Mesenchymal stem cell (in vitro differentiated cells and primary cell): ENCODE results near the gene CEP128.

ENCODE experiments used
- DNase-seq: peaks from one replicate; pipeline ENCODE4 v3.0.0-alpha.2; 2013
- H2AFZ ChIP-seq: one replicate; pipeline ENCODE4 v1.6.1; 2013; ENCODE audit warnings: low read depth, mild to moderate bottlenecking, control low read depth, inconsistent platforms, low read length, moderate library complexity
- H2AK5ac ChIP-seq: 2 replicates; pipeline ENCODE4 v1.6.1; 2013; ENCODE audit warnings: low read length, moderate library complexity, mild to moderate bottlenecking, inconsistent platforms; ENCODE audit not compliant: severe bottlenecking
- H2BK120ac ChIP-seq: one replicate; pipeline ENCODE4 v1.6.1; 2013; ENCODE audit warnings: low read depth, mild to moderate bottlenecking, inconsistent platforms, low read length, moderate library complexity
- H2BK12ac ChIP-seq, 2 experiments: one replicate each; pipeline ENCODE4 v1.6.1; 2013; ENCODE audit warnings: inconsistent platforms in 2 of 2, low read length in 2 of 2, mild to moderate bottlenecking in 2 of 2, moderate library complexity in 2 of 2, control low read depth in 1 of 2
- H2BK15ac ChIP-seq: one replicate; pipeline ENCODE4 v1.6.1; 2013; ENCODE audit warnings: mild to moderate bottlenecking, low read depth, inconsistent platforms; ENCODE audit not compliant: poor library complexity, severe bottlenecking
- H2BK5ac ChIP-seq: 2 replicates; pipeline ENCODE4 v1.6.1; 2013; ENCODE audit warnings: low read depth, mild to moderate bottlenecking, low read length, control low read depth, inconsistent platforms; ENCODE audit not compliant: poor library complexity, severe bottlenecking
- H3K14ac ChIP-seq, 2 experiments: one replicate each; pipeline ENCODE4 v1.6.1; 2013; ENCODE audit warnings: inconsistent platforms in 2 of 2, low read length in 2 of 2, control low read depth in 1 of 2, mild to moderate bottlenecking in 1 of 2, moderate library complexity in 1 of 2
- H3K18ac ChIP-seq, 2 experiments: one replicate each; pipeline ENCODE4 v1.6.1; 2013; ENCODE audit warnings: inconsistent platforms in 2 of 2, low read length in 2 of 2, control low read depth in 1 of 2, low read depth in 1 of 2, mild to moderate bottlenecking in 1 of 2
- H3K23ac ChIP-seq, 2 experiments: one replicate each; pipeline ENCODE4 v1.6.1; 2013; ENCODE audit warnings: inconsistent platforms in 2 of 2, low read length in 2 of 2, mild to moderate bottlenecking in 2 of 2, moderate library complexity in 2 of 2, control low read depth in 1 of 2
- H3K27ac ChIP-seq: 2 replicates; pipeline ENCODE4 v1.5.1; 2013; ENCODE audit warnings: mild to moderate bottlenecking, moderate library complexity, low read length, control low read depth, inconsistent platforms; ENCODE audit not compliant: poor library complexity, severe bottlenecking
- H3K27me3 ChIP-seq, 2 experiments: 2 replicates each; pipeline versions ENCODE4 v1.6.1 to v1.7.0; 2013; ENCODE audit warnings: low read length in 2 of 2, mild to moderate bottlenecking in 2 of 2, moderate library complexity in 2 of 2, control low read depth in 1 of 2, inconsistent platforms in 1 of 2; ENCODE audit not compliant: control insufficient read depth in 1 of 2, insufficient read depth in 1 of 2
- H3K36me3 ChIP-seq, 2 experiments: 2 replicates each; pipeline versions ENCODE4 v1.6.1 to v1.7.0; 2013; ENCODE audit warnings: low read length in 2 of 2, control low read depth in 1 of 2, inconsistent platforms in 1 of 2, low read depth in 1 of 2, mild to moderate bottlenecking in 1 of 2; ENCODE audit not compliant: insufficient read depth in 2 of 2, control insufficient read depth in 1 of 2
- H3K4ac ChIP-seq, 2 experiments: one replicate each; pipeline ENCODE4 v1.6.1; 2013; ENCODE audit warnings: inconsistent platforms in 2 of 2, low read length in 2 of 2, mild to moderate bottlenecking in 2 of 2, moderate library complexity in 2 of 2, control low read depth in 1 of 2, low read depth in 1 of 2
- H3K4me1 ChIP-seq: 2 replicates; pipeline ENCODE4 v1.6.1; 2013; ENCODE audit warnings: low read depth, low read length, control low read depth; ENCODE audit not compliant: control insufficient read depth, insufficient read depth
- H3K4me2 ChIP-seq: 2 replicates; pipeline ENCODE4 v1.6.1; 2013; ENCODE audit warnings: low read length, mild to moderate bottlenecking, inconsistent platforms; ENCODE audit not compliant: poor library complexity, severe bottlenecking
- H3K4me3 ChIP-seq, 2 experiments: 2 replicates each; pipeline versions ENCODE4 v1.5.1 to v1.7.0; 2013; ENCODE audit warnings: low read length in 2 of 2, mild to moderate bottlenecking in 2 of 2, control low read depth in 1 of 2, low read depth in 1 of 2; ENCODE audit not compliant: insufficient read depth in 1 of 2
- H3K79me1 ChIP-seq: replicated peaks from 2 replicates; pipeline ENCODE4 v1.6.1; 2013; ENCODE audit warnings: mild to moderate bottlenecking, control low read depth, low read length, inconsistent platforms; ENCODE audit not compliant: poor library complexity, severe bottlenecking
- H3K9ac ChIP-seq: 2 replicates; pipeline ENCODE4 v1.7.0; 2013; ENCODE audit warnings: mild to moderate bottlenecking, low read length, moderate library complexity
- H3K9me3 ChIP-seq: 2 replicates; pipeline ENCODE4 v1.7.0; 2013; ENCODE audit warnings: mild to moderate bottlenecking, low read length; ENCODE audit not compliant: control insufficient read depth
- H4K8ac ChIP-seq: one replicate; pipeline ENCODE4 v1.6.1; 2013; ENCODE audit warnings: inconsistent platforms, mild to moderate bottlenecking, low read length, moderate library complexity
- H4K91ac ChIP-seq: one replicate; pipeline ENCODE4 v1.6.1; 2013; ENCODE audit warnings: mild to moderate bottlenecking, low read length, inconsistent platforms
- WGBS: methylation state at CpG from one replicate; pipeline ENCODE4 v1.1.7; 2013; ENCODE audit warnings: mixed read lengths; 5-methylcytosine and 5-hydroxymethylcytosine counted together

CEP128 gene

DNA sequence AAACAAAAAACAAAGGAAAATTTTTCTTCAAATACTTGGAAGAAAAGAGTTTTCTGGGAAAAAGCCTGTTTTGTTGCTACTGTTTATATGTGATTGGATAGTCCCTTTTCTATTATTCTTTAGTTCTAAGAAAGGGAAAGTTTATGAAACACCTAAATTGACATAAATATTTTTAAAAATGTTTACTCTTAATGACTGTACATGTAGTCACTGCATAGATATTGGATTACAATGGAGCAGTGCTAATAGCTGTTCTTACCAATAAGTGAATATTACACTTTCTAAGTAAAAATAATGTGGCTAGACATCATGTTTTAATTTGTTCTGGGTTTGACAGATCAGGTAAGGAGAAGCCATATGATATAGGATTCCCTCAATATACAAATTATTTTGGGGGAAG lies 377.5 kb downstream of the CEP128 start:
- H2BK12ac ChIP-seq = no peak overlapping the region
- H3K4ac ChIP-seq = no peak overlapping the region
- no peak overlapping the region for H2BK5ac ChIP-seq
- H3K23ac ChIP-seq = no peak overlapping the region
- no peaks in the 10 kb centered on the region for H3K4me1 ChIP-seq
- no peak overlapping the region for H2BK15ac ChIP-seq
- H3K36me3 ChIP-seq = no peaks in the 10 kb centered on the region
- H4K8ac ChIP-seq = no peak overlapping the region
- no peak overlapping the region for H3K9ac ChIP-seq
- H3K9me3 ChIP-seq = no peaks in the 10 kb centered on the region
- no peak overlapping the region for H3K4me3 ChIP-seq
- H3K18ac ChIP-seq = no peak overlapping the region
- H3K14ac ChIP-seq = no peak overlapping the region
- no peak for DNase-seq
- H3K27ac ChIP-seq = no peak overlapping the region
- no peak overlapping the region for H3K4me2 ChIP-seq
- H4K91ac ChIP-seq = no peak overlapping the region
- no peak overlapping the region for H2AK5ac ChIP-seq
- no peak overlapping the region for H2AFZ ChIP-seq
- no peaks in the 10 kb centered on the region for H3K79me1 ChIP-seq
- no peaks in the 10 kb centered on the region for H3K27me3 ChIP-seq
- H2BK120ac ChIP-seq = no peak overlapping the region

DNA sequence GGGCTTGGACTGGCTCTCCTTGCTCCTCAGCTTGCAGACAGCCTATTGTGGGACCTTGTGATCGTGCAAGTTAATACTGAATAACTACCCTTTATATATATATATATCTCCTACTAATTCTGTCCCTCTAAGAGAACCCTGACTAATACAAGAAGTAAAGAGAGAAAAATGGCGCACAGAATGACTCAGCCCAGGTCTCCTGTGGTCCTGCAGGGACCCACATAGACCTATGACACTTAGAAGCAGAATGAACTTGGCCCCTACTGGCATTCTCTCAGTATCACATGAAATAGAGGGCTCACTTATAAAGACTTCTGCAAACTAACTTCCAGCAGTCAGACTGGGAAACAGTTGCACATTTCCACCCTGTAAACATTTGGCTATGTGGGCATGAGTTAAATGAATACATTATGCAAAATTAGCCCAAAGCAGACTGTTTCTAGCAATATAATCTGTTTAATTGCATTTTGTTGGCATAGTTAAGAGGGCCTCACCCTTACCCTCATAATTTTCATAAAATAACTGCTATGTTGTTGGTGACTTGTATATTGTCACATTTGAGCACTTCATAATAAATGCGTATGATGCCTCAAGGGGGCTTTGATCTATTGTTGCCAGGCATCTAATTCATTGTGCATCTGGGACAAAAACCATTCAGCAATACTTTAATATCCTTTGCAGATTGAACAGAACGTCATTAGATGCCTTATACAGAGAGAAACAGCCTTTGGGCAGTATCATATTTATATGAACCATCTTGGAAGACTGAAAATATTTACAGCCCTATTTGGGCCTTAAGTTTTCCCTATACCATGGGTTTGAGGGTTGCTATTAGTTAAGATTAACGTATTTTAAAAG lies 380.5 kb downstream of the CEP128 start:
- no peak overlapping the region for H2BK15ac ChIP-seq
- no peak overlapping the region for H3K4me2 ChIP-seq
- H4K91ac ChIP-seq = no peak overlapping the region
- no peaks in the 10 kb centered on the region for H3K79me1 ChIP-seq
- no peak overlapping the region for H3K14ac ChIP-seq
- DNase-seq = no peak
- no peak overlapping the region for H3K27ac ChIP-seq
- H2AFZ ChIP-seq = no peak overlapping the region
- H2BK12ac ChIP-seq = no peak overlapping the region
- no peak overlapping the region for H2AK5ac ChIP-seq
- H3K9me3 ChIP-seq = no peaks in the 10 kb centered on the region
- no peak overlapping the region for H2BK120ac ChIP-seq
- H3K9ac ChIP-seq = no peak overlapping the region
- H3K23ac ChIP-seq = no peak overlapping the region
- no peaks in the 10 kb centered on the region for H3K36me3 ChIP-seq
- H3K4me3 ChIP-seq = no peak overlapping the region
- H3K4ac ChIP-seq = no peak overlapping the region
- H3K27me3 ChIP-seq = no peaks in the 10 kb centered on the region
- H4K8ac ChIP-seq = no peak overlapping the region
- no peak overlapping the region for H2BK5ac ChIP-seq
- 100% methylated on average over 2 of the region's 5 CpGs for WGBS
- no peaks in the 10 kb centered on the region for H3K4me1 ChIP-seq
- H3K18ac ChIP-seq = no peak overlapping the region

DNA sequence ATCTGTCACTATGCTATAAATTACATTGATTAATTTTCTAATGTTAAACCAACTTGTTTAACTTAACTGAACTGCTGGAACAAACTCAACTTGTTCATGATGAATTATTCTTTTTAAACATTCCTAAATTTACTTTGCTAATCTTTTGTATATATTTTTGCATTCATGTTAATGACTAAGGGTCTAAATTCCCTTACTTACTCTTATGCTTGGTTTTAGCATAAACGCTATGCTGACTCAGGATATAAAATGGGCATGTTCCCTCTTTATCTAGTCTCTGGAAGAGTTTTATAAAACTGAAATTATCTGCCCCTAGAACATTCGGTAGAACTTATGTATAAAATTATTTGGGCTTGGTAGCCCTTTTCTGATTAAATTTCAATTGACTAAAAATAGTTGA lies 387.4 kb downstream of the CEP128 start:
- H3K23ac ChIP-seq = no peak overlapping the region
- H3K27ac ChIP-seq = no peak overlapping the region
- H3K18ac ChIP-seq = no peak overlapping the region
- no peak overlapping the region for H2BK15ac ChIP-seq
- H2BK120ac ChIP-seq = no peak overlapping the region
- H3K4me2 ChIP-seq = no peak overlapping the region
- no CpG with 5 or more reads among the region's 2 CpGs for WGBS
- H2BK12ac ChIP-seq = no peak overlapping the region
- H3K4me3 ChIP-seq = no peak overlapping the region
- no peaks in the 10 kb centered on the region for H3K4me1 ChIP-seq
- H3K36me3 ChIP-seq = no peaks in the 10 kb centered on the region
- no peak overlapping the region for H2AK5ac ChIP-seq
- H4K91ac ChIP-seq = no peak overlapping the region
- H4K8ac ChIP-seq = no peak overlapping the region
- no peak overlapping the region for H3K4ac ChIP-seq
- no peak overlapping the region for H2BK5ac ChIP-seq
- no peak for DNase-seq
- H3K9me3 ChIP-seq = no peaks in the 10 kb centered on the region
- no peak overlapping the region for H3K14ac ChIP-seq
- H3K9ac ChIP-seq = no peak overlapping the region
- H3K27me3 ChIP-seq = no peaks in the 10 kb centered on the region
- H3K79me1 ChIP-seq = no peaks in the 10 kb centered on the region
- H2AFZ ChIP-seq = no peak overlapping the region

DNA sequence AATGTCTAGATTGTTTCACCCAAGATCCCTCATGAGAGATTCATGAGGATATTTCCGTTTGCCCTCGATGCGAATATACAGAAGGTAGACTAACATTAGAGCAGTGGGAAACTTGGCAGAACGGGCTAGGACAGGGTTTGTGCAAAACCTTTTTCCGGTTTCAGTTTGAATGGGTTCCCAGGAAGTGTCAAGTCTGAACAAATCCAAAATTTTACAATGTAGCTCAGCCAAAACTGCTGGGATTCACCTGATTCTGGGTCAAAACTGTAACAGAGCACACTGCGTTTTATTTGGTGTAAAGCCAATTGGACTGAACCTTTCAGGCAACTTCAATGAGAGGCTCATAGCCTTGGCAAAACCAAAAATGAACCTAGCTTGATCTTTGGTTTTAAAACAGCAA lies 392.4 kb downstream of the CEP128 start:
- Histone ChIP-seq H3K9ac (no peak overlapping the region), H2BK120ac (no peak overlapping the region), H3K9me3 (no peaks in the 10 kb centered on the region), H2BK12ac (no peak overlapping the region), H2AK5ac (no peak overlapping the region), H3K4me2 (no peak overlapping the region), H3K4me1 (no peaks in the 10 kb centered on the region), H3K14ac (no peak overlapping the region), H4K8ac (no peak overlapping the region), H3K4ac (no peak overlapping the region), H3K27ac (no peak overlapping the region), H3K79me1 (no peaks in the 10 kb centered on the region), H4K91ac (no peak overlapping the region), H3K18ac (no peak overlapping the region), H2BK5ac (no peak overlapping the region), H3K4me3 (no peak overlapping the region), H3K23ac (no peak overlapping the region), H2BK15ac (no peak overlapping the region), H3K36me3 (no peaks in the 10 kb centered on the region), H2AFZ (no peak overlapping the region), H3K27me3 (no peaks in the 10 kb centered on the region)
- 96% methylated on average over 6 of the region's 6 CpGs for WGBS
- DNase-seq = no peak
